HG02610 (cell line): Measurements from ENCODE around the gene MED19.
"Not testable (repeated sequence)": the region's sequence is repeated elsewhere in the genome, so short reads cannot be mapped to it uniquely, and the experiment has no call there.

Source experiments
- ATAC-seq: cut with Tn5 transposase; IDR thresholded peaks from one replicate; pipeline ENCODE4 v1.9.1; 2021; ENCODE audit warnings: mild to moderate bottlenecking, moderate library complexity; ENCODE audit not compliant: unreplicated experiment

The MED19 gene

DNA sequence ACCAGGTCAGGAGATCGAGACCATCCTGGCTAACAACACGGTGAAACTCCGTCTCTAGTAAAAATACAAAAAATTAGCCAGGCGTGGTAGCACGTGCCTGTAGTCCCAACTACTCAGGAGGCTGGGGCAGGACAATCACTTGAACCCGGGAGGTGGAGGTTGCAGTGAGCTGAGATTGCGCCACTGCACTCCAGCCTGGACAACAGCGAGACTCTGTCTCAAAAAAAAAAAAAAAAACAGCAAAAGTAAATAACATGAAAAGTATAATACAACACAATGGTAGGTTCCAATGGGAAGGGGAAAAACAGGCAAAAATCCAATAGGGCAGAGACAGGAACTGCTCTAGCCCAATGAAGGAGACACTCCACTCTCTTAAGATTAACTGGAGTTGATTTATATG, 6.6 kb downstream of the MED19 start:
- not testable (repeated sequence) for ATAC-seq

DNA sequence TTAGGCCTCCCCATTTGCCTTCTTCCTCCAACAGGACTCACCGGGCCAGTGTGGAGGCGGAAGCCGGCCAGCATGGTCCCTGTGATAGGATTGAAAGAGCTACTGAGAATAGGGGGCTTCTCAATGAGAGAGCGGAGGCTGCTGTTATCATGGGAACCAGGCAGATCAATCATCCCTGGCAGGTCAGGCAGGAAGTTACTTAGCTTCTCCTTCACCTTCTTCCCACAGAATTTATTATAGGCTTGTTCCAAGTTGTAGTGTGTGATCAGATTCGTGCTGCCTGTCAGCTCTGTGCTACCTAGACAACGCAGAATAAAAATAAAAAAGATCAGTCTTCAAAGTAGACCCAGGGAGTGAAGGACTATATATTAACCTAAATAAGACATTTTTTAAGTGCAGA, 7.1 kb downstream of the MED19 start:
- ATAC-seq = no peak

DNA sequence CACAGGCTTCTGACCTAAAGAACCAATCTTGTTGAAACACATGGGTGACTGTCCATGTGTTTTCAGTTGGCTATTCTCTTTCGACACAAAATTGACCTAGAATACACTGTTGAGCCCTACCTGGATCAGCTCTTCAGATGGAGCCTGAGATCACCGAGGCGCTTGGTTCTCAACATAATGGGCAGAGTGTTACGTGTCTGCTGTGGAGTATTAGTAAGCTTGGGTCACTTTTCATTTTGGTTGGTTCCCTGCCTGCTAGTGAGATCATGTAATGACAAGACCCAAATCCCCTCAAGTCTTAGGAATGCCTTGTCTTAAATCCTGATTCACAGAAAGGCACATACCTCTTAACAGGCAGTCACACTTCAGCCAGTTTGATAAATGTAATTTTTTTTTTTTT, 8.7 kb downstream of the MED19 start:
- ATAC-seq = no peak

DNA sequence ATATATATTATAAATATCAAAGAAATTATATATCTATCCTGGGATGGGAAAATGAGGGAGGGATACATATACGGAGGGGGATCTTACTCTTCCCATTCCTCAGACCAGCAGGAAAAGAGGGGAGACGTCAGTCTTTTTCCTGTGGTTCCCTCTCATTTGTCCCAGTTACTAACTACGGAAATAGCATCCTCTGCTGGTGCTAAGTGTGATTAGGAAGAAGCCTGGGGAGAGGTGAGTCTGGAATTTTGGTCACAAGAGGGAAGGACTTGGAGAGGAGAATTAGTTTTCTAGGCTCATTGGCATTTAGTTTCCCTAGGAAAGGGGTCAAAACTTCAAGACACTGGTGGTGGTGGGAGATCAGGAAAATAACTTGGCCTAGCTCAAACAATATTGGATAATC, 11.6 kb downstream of the MED19 start:
- no peak for ATAC-seq

DNA sequence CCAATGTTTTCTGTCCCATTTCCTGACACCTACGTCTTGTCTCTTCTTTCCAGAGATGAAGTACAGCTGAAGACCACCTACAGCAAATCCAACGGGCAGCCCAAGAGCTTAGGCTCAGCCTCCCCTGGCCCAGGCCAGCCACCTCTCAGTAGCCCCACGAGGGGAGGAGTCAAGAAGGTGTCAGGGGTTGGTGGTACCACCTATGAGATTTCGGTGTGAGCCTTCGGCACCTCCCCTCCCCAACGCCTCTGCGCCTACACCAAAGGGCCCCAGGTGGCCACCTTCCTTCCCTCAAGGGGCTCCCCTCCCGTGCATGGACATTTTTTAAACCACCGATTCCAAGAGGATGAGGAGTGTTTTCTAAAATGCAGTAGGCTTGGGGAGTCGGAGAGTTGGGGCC, 12.2 kb downstream of the MED19 start:
- ATAC-seq = no peak

DNA sequence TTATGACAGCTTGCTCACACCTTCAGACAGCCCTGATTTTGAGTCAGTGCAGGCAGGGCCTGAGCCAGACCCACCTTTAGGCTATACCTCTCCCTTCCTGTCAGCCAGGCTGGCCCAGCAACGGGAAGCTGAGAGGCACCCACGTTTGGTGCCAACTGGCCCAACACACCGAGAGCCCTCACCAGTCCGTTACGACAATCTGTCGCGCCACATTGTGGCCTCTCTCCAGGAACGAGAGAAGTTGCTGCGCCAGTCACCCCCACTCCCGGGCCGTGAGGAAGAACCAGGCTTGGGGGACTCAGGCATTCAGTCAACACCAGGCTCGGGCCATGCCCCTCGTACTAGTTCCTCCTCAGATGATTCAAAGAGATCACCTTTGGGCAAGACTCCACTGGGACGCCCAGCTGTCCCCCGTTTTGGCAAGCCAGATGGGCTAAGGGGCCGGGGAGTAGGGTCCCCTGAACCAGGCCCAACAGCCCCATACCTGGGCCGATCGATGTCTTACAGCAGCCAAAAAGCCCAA, 13.1 kb downstream of the MED19 start:
- ATAC-seq = no peak

DNA sequence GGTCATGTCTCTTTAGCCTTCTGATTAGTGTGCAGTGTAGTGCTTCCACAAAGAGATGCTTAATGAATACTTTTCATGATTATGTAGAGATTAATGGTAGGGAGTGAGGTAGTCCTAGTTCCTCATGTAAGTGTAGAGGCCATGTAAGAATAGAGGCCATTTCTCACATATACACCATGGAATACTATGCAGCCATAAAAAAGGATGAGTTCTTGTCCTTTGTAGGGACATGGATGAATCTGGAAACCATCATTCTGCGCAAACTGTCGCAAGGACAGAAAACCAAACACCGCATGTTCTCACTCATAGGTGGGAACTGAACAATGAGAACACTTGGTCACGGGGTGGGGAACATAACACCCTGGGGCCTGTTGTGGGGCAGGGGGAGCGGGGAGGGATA, 21.5 kb downstream of the MED19 start:
- ATAC-seq = not testable (repeated sequence)

DNA sequence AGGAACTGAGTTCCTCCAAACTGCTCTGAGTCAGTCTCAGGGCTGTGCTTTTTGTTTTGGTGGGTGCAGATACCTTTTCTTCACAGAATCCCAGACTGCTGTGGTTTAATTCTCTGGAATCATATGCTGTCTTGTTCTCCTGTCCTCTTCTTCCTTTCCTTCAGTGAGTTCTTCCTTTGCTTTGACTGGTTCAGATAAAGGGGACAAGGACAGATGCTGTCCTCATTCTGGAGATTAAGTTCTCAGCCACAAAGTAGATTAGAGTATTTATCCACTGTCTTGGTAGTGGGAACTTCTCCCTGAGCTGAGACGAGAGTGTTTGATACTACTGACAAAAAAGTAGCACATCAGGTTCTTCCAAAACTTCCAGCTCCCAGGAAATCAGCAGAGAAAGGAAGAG, 30.8 kb downstream of the MED19 start:
- no peak for ATAC-seq

DNA sequence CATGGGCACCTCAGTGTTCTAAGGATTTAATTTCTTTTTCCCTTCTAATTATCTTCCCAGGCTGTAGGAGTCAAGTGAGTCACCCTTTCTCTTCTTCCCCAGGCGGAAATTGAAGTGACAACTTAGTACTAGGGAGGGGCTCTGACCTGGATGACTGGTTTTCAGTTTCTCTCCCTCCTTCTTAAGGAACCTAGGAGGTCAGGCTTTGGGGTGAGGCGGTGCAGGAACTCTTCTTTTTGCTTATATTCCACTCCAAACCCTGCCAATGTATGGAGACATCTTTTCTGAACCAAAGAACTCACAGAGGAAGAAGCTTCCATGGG, 31.5 kb downstream of the MED19 start:
- peak; percentile 35 for ATAC-seq

DNA sequence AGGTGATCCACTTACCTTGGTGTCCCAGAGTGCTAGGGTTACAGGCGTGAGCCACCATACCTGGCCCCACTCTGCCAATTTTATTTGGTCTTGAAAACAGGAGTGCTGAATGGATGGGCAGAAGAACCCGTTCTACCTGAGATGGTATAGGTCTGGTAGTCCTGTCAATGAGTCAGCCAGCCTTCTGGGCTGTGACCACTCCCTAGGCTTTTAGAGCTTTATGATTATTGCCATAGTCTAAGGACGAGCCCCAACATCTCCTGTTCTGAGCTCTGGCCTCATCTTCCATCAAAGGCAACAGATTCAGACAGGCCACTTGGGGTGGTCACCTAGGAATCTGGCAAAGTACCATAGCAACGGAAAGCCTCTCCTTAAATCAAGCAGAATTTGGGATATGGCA, 32.6 kb downstream of the MED19 start:
- ATAC-seq = no peak

DNA sequence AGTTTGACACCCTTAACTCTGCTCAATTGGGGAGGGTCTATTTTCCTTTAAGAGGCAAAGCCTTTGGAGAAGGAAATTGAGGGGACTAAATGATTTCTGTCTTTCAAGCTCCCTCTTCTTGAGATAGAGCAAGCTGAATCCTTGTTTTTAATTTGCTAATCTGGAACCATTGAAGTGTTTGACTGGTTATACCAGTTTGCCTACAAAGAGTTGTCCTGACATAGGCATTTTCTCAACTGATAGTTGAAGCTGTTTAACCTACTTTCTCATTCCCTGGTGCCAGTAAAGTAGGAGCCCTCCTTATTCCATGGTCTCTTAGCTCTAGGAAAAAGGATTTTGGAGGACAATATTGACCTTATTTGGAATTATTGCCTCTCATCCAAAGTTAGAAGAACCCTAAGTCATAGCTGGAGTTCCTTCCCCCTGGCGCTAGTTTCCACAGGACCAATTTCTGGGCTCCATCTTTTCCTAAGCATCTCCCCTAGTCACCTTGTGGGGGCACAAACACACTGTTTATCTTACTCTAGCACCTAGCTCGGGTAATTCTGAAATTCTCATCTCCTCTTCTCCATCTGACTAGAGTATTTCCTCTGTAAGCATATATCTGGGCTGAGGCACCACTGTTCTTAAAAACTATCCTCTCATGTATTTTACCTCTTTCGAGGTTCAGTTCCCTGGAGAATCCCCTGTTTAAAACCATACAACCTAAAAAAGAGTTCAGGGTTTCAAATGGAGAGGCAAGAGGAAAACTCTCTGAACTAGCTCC, 36.7 kb downstream of the MED19 start:
- peak; percentile 50 for ATAC-seq

DNA sequence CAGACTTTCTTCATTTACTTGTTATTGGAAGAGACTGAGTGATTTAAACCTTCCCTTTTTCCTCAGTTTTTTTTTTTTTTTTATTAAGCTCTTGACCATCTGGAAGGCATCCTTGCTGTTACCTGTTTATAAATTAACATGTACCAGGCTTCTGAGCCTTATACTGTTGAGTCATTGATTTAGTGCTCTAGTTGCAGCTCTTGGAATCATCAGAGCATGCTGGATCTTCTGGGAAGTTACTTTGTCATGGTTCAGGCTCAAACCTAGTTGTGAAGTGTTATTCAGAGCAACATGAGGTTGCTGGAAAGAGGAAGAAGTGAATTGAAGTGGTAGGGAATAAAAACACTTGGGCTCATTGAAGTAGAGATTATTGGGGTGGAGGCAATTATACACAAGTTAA, 37.8 kb downstream of the MED19 start:
- ATAC-seq = no peak

DNA sequence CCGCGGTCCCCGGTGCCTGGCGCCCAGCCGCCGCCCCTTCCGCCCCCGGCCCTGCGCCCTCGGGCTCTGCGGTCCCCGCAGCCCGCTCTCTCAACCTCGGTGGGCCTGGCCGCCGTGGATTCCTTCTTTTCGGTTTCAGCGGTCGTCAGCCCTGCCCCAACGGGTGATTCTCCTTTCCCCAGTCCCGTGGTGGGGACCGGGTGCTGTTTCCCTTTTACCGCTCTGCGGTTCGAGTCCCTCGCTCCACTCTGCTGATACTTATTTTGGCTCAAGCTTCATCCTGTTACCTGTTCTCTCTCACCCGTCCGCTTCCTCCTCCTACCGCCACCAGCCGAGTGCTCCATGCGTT, 43.6 kb downstream of the MED19 start:
- ATAC-seq = peak; percentile 10

DNA sequence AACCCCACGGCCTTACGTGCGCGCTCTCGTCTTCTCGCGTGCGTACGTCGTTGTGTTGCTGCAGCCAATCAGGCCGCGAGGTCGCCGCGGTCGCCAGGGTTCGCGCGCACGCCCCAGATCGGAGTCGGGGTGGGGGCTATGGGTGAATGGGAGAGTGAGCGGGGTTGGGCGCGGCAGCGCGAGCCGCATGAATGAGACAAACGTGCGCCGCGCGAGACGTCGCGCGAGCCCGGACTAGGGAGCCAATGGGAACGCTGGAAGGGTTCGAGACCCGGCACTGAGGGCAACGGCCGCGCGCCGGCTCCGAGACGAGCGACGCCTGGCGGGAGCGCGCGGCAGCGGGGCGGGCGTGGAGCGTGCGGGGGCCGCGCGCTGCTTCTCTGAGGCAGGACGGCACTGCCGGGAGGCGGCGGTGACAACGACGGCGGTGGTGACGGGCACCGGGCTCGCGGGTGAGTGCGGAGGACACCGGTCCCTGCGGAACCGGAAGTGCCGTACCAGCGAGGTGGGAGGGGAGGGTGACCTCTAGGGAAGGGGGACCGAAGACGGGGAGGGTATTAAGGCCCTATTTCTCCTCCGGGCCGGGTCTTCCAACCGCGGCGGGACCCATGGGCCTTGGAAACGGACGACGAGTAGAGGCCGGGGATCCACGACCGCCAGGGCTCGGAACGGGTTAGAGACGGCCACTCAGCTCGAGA, 44.1 kb downstream of the MED19 start, which contains the start of gene ZDHHC5:
ZDHHC5 (plus strand) TSS at position 379 of the 698 bp plus-strand sequence. CDS start 4,977 bp downstream, outside the sequence.
- ATAC-seq = peak; percentile 88

DNA sequence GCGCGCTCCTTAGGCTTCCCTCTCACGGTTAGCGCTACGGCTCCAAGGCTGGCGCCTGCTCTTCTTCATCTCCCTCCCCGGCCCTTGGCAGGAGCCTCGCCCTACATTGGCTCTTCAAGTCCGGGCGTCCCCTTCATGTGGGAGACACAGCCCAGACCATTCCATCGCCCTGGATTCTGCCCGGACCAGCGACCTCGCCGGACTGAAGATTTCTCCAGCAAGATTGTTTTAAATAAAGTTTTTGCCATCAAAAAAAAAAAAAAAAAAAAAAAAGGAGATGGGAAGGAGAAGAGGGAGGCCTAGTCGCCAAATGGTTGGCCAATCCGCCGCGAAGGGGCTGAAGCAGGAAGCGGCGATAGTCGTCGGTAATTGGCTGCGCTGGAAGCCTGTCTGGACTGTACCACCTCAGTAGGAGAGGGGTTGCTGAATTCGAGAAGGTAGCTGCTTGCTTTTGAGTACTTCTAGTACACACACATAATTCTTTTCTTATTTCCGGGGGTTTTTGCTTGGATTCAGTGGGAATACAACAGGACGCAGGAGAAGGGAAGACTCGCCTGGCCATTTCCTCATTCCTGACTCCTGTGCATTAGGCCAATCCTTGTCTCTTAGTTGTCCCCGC, 44.8 kb downstream of the MED19 start:
- ATAC-seq = peak; percentile 67

DNA sequence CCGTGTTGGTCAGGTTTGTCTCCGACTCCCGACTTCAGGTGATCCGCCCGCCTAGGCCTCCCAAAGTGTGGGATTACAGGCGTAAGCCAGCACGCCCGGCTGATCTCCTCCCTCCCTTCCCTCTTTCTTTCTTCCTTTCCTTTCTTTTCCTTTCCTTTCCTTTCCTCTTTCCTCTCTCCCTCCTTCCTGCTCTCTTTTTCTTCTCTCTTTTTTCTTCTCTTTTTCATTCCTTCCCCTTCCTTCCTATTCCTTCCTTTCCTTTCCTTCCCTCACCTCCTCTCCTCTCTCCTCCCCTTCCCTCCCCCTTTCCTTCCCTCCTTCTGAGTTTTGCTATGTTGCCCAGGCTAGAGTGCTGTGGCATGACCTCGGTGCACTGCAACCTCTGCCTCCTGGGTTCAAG, 48.0 kb downstream of the MED19 start:
- ATAC-seq = no peak

DNA sequence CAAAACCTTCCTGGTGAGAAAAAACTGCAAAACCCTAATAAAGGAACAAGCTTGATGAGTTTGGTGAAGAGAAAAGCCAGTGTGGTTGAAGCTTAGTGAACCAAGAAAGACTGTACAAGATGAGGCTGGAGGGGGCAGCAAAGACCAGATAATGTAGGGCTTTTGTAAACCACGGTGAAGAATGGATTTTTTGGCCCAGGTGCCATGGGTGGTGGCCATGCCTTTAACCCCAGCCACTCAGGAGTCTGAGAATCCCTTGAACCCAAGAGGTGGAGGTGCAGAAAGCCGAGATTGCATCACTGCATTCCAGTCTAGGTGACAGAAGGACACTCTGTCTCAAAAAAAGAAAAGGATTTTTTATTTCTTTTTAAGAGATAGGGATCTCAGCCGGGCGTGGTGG, 49.1 kb downstream of the MED19 start:
- ATAC-seq = no peak

DNA sequence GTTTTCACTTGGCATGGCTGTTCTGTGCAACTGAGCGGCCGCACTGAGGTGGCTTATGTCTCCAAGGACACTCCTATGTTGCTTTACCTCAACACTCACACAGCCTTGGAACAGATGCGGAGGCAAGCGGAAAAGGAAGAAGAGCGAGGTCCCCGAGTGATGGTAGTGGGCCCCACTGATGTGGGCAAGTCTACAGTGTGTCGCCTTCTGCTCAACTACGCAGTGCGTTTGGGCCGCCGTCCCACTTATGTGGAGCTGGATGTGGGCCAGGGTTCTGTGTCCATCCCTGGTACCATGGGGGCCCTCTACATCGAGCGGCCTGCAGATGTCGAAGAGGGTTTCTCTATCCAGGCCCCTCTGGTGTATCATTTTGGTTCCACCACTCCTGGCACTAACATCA, 52.3 kb downstream of the MED19 start:
- no peak for ATAC-seq

DNA sequence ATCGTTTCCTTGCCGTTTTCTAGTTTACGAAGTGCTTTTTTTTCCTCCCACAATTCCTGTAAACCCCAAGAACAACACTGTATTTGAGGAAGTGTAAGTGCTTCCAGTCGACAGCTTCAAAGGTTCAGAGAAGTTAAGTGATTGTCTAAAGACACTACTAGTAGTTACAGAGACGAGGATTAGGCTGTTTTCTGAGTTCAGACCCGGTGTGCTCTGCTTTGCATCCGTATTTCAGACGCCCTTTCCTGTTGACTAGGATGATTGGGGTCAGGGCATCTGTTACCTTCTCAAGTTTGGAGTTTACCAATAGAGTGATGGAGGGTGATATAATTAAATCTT, 54.0 kb downstream of the MED19 start:
- ATAC-seq = no peak

DNA sequence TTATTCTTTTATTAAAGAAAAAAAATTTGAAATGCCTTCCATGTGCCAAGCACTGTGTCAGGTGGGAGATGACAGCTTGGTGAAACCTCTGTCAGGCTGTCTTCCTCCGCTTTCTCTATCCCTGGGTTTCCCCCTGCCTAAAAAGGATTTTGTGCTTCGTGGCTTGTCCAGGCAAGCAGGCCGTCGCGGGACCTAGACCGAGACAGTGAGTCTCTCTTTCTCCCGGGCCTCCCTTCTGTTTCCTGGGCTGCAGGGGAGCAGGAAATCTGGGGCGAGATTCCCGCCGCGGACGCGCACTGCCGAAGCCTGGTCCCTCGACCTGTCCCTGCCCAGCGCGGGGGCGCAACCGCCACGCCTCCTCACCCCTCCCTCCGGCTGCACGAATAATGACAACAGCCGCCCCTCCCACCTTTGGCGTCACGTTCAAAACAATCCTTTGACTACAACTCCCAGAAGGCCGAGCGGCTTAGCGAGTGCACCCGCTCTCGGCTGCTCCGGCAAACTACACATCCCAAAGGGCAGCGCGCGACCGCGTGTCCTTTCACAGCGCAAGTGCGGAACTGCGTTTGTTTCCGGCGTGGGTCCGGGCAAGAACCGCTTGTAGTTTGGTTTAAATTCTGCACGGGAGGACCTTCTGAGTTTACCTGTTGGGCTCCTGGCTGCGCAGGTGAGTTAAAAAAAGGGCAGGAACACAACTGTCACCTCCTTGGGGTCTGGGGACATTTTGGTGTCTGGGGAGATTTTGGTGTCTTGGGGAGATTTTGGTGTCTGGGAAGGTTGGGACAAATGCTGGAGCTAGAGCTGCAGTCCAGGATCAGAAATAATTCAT, 54.6 kb downstream of the MED19 start, which contains the start of gene CLP1:
CLP1 (plus strand) TSS at position 569 of the 829 bp plus-strand sequence. CDS start 1,715 bp downstream, outside the sequence.
- ATAC-seq = peak; percentile 99

DNA sequence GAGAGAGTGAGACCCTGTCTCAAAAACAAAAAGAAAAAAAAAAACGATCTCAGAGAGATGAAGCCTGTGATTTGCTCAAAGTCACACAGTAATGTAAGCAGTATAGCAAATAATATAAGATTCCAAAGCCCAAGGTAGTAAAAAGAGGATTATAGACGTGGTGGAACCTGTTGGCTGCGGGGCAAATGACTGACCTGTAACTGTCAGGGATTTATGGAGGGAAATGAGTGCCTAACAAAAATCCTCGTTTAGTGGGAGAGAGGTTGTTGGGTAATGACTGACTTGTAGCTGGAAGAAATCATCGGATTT, 55.2 kb downstream of the MED19 start:
- no peak for ATAC-seq
